GM12878 (cell line): ENCODE results near the gene VAX1. TPM values are rescaled to one million over a fixed set of nuclear protein-coding genes. Genes with fewer than 3 reads are reported as not detected.

ENCODE experiments used
- ATAC-seq: fragments of 200-7000 bp; cut with Tn5 transposase; 3 replicates; pipeline ENCODE4 v1.9.1; 2020; ENCODE audit warnings: mild to moderate bottlenecking, moderate library complexity
- BruUV-seq: library from RNA; stranded (reverse); fragments of 400-500 nt; replicated peaks from 2 replicates; lab custom pipeline; 2021; lab: Mats Ljungman, UMichigan
- CTCF ChIA-PET: fragments of 300-600 bp; sonication (Branson Sonifier 250); formaldehyde crosslinking; extraction: SDS; loops from one replicate; lab custom pipeline; 2021; ENCODE audit warnings: inconsistent platforms; lab: Yijun Ruan, JAX
- POLR2A ChIA-PET: fragments of 350-600 bp; formaldehyde crosslinking; extraction: SDS; loops from one replicate; lab custom pipeline; 2021; ENCODE audit warnings: inconsistent platforms; lab: Charles Lee
- RAD21 ChIA-PET: fragments of 300-600 bp; sonication (Branson Sonifier 250); formaldehyde crosslinking; loops from one replicate; lab custom pipeline; 2023; ENCODE audit warnings: antibody characterized with exemption; ENCODE audit not compliant: unreplicated experiment; lab: Charles Lee
- SMC1A ChIA-PET: fragments of 300-600 bp; sonication (Branson Sonifier 250); formaldehyde crosslinking; loops from one replicate; lab custom pipeline; 2023; ENCODE audit not compliant: unreplicated experiment, uncharacterized antibody; lab: Charles Lee
- DNase-seq: peaks from one replicate; pipeline ENCODE4 v3.0.0-alpha.2; 2011; ENCODE audit warnings: low read depth, low spot score
- FAIRE-seq: peaks from 3 replicates; lab custom pipeline; 2011; peaks lifted over from hg19 to GRCh38; lab: Jason Lieb, UNC
- H2AFZ ChIP-seq: 2 replicates; pipeline ENCODE4 v1.6.0; 2011; ENCODE audit warnings: low read depth, low read length, control low read depth; ENCODE audit not compliant: control insufficient read depth
- H3K27ac ChIP-seq: 2 replicates; pipeline ENCODE4 v1.5.1; 2011; ENCODE audit warnings: control low read depth; ENCODE audit not compliant: control insufficient read depth, insufficient read depth
- H3K27me3 ChIP-seq, 2 experiments: replicated peaks in 1 of 2; 2 replicates each; pipeline versions ENCODE4 v1.6.0 to v1.6.1; 2011; ENCODE audit warnings: low read length in 1 of 2; ENCODE audit not compliant: control insufficient read depth in 2 of 2, insufficient read depth in 2 of 2
- H3K36me3 ChIP-seq, 2 experiments: 2 replicates each; pipeline ENCODE4 v1.5.1; 2011; ENCODE audit warnings: low read length in 1 of 2; ENCODE audit not compliant: control insufficient read depth in 2 of 2, insufficient read depth in 2 of 2
- H3K4me1 ChIP-seq: 2 replicates; pipeline ENCODE4 v1.6.1; 2011; ENCODE audit warnings: mild to moderate bottlenecking, low read length, moderate library complexity, mixed read lengths; ENCODE audit not compliant: control insufficient read depth, insufficient read depth
- H3K4me2 ChIP-seq: 2 replicates; pipeline ENCODE4 v1.6.0; 2011; ENCODE audit warnings: control low read depth; ENCODE audit not compliant: control insufficient read depth, insufficient read depth
- H3K4me3 ChIP-seq: fragments of 200-600 bp; sonication (generic); 2 replicates; pipeline ENCODE4 v1.5.1; 2016
- H3K79me2 ChIP-seq: 2 replicates; pipeline ENCODE4 v1.6.0; 2011; ENCODE audit warnings: low read length; ENCODE audit not compliant: control insufficient read depth, insufficient read depth
- H3K9ac ChIP-seq: 2 replicates; pipeline ENCODE4 v1.8.0; 2011; ENCODE audit warnings: low read length, control low read depth, mixed read lengths; ENCODE audit not compliant: control insufficient read depth, insufficient read depth
- H3K9me3 ChIP-seq: replicated peaks from 3 replicates; pipeline ENCODE4 v1.5.1; 2011; ENCODE audit warnings: mild to moderate bottlenecking, low read length; ENCODE audit not compliant: control insufficient read depth, insufficient read depth
- H4K20me1 ChIP-seq: 2 replicates; pipeline ENCODE4 v1.6.0; 2011; ENCODE audit not compliant: control insufficient read depth, insufficient read depth
- E2F4 ChIP-seq: IDR thresholded peaks from 2 replicates; pipeline ENCODE4 v1.6.1; 2012; ENCODE audit warnings: low read depth, low read length, improper control_type of control experiment
- GABPA ChIP-seq: IDR thresholded peaks from 2 replicates; pipeline ENCODE4 v1.6.1; 2014; ENCODE audit warnings: antibody characterized with exemption, low read depth, mild to moderate bottlenecking, inconsistent platforms
- HDGF ChIP-seq: fragments of 450-650 bp; IDR thresholded peaks from 2 replicates; pipeline ENCODE4 v1.6.1; 2016; ENCODE audit warnings: antibody characterized with exemption
- IKZF2 ChIP-seq, 2 experiments: fragments of 450-650 bp; IDR thresholded peaks; 2 replicates each; pipeline ENCODE4 v1.6.1; 2017; ENCODE audit warnings: mild to moderate bottlenecking in 2 of 2, moderate library complexity in 2 of 2
- LARP7 ChIP-seq: fragments of 450-650 bp; IDR thresholded peaks from 2 replicates; pipeline ENCODE4 v1.6.1; 2017; ENCODE audit warnings: mild to moderate bottlenecking
- MLLT1 ChIP-seq: fragments of 450-650 bp; IDR thresholded peaks from 2 replicates; pipeline ENCODE4 v1.6.1; 2016; ENCODE audit warnings: mild to moderate bottlenecking
- NR2F1 ChIP-seq: fragments of 450-650 bp; conservative IDR thresholded peaks from 2 replicates; pipeline ENCODE4 v1.6.1; 2017; ENCODE audit warnings: mild to moderate bottlenecking
- POLR2AphosphoS2 ChIP-seq: IDR thresholded peaks from 2 replicates; pipeline ENCODE4 v1.6.1; 2011; ENCODE audit warnings: low read depth, mild to moderate bottlenecking, low read length, improper control_type of control experiment, moderate library complexity
- RB1 ChIP-seq: fragments of 450-650 bp; formaldehyde crosslinking; IDR thresholded peaks from 2 replicates; pipeline ENCODE4 v1.6.1; 2017; ENCODE audit warnings: mild to moderate bottlenecking, borderline replicate concordance
- RUNX3 ChIP-seq: IDR thresholded peaks from 2 replicates; pipeline ENCODE4 v1.6.1; 2012; ENCODE audit warnings: low read length, inconsistent platforms
- SIN3A ChIP-seq: IDR thresholded peaks from 2 replicates; pipeline ENCODE4 v1.6.1; 2012; ENCODE audit warnings: low read depth, low read length, improper control_type of control experiment
- SMAD1 ChIP-seq: fragments of 450-650 bp; IDR thresholded peaks from 2 replicates; pipeline ENCODE4 v1.6.1; 2018; ENCODE audit warnings: mild to moderate bottlenecking, low read depth; ENCODE audit not compliant: partially characterized antibody
- SMC3 ChIP-seq: IDR thresholded peaks from 2 replicates; pipeline ENCODE4 v1.6.1; 2011; ENCODE audit warnings: low read length, improper control_type of control experiment, borderline replicate concordance
- SUZ12 ChIP-seq: fragments of 200-600 bp; sonication (generic); IDR thresholded peaks from one replicate; pipeline ENCODE4 v1.6.1; 2018; ENCODE audit warnings: antibody characterized with exemption, mild to moderate bottlenecking; ENCODE audit not compliant: unreplicated experiment
- YY1 ChIP-seq: IDR thresholded peaks from 2 replicates; pipeline ENCODE4 v1.6.1; 2011; ENCODE audit warnings: low read depth, mild to moderate bottlenecking, low read length
- ZBED1 ChIP-seq: IDR thresholded peaks from 2 replicates; pipeline ENCODE4 v1.6.1; 2016; ENCODE audit warnings: borderline replicate concordance
- ZZZ3 ChIP-seq: IDR thresholded peaks from 2 replicates; pipeline ENCODE4 v1.6.1; 2011; ENCODE audit warnings: low read depth; ENCODE audit not compliant: control insufficient read depth, insufficient read length
- WGBS: methylation state at CpG from one replicate; pipeline ENCODE4 v1.1.6; 2016; ENCODE audit warnings: low lambda C conversion rate; ENCODE audit not compliant: insufficient replicate concordance, insufficient coverage; ENCODE audit errors: missing lambda C conversion rate; 5-methylcytosine and 5-hydroxymethylcytosine counted together
- in situ Hi-C: fragments of 300-500 bp; cut with MboI; formaldehyde crosslinking; loops from 9 replicates; pipeline ENCODE4 v1.14.3; 2018; ENCODE audit warnings: mixed read lengths
- intact Hi-C: fragments of 100-400 bp; cut with micrococcal nuclease; formaldehyde crosslinking; loops from one replicate; pipeline ENCODE4 v1.14.2; 2022; ENCODE audit not compliant: unreplicated experiment
- polyA plus RNA-seq, 11 experiments: library from polyadenylated mRNA; depleted of rRNA in 4 of 11; unstranded in 6 of 11; stranded (reverse) in 5 of 11; fragments of >200 nt; fragmentation: Nextera tagmentation in 4 of 11; fragmentation: Illumina TruSeq in 1 of 11; extraction: Ambion mirVana in 4 of 11; extraction: Trizol in 1 of 11; gene quantifications; 1 replicate in 1 of 11; 2 replicates in 10 of 11; pipeline versions ENCODE4 v1.2.1 to v1.2.3, GENCODE V29; 2011 to 2016; ENCODE audit warnings: inconsistent platforms in 2 of 11, missing spikeins in 2 of 11, low read depth in 1 of 11
- total RNA-seq, 4 experiments: library from RNA; depleted of rRNA in 3 of 4; stranded (reverse); fragments of >200 nt in 3 of 4; fragmentation: Illumina TruSeq in 1 of 4; extraction: Trizol in 1 of 4; gene quantifications; 2 replicates each; pipeline versions ENCODE4 v1.2.1 to v1.2.3, GENCODE V29; 2013 to 2021

Gene VAX1
- total and polyA plus RNA-seq, 10 of the 15 experiments (the other 5 are each of a cell fraction or from before 2014, with no cell fraction given): not detected

- no peak for TF ChIP-seq NR2F1
- no peak for TF ChIP-seq RUNX3
- no peak for TF ChIP-seq ZBED1
- no peak for TF ChIP-seq RB1
- TF ChIP-seq YY1: no peak
Observed at GRCh38 chr10:117135026-117135372, 3.1 kb downstream of the VAX1 start (continued).

GRCh38 chr10:117134306-117135025 is 3.6 kb downstream of the VAX1 start:
- H3K27me3 ChIP-seq: peaks cover 14 to 22% of the 10 kb centered on the region in 2 experiments
- no peak overlapping the region for H3K9ac ChIP-seq
- H3K36me3 ChIP-seq: no peaks in the 10 kb centered on the region
- intact Hi-C loops (no loop called here), in situ Hi-C loops (no loop called here)
- H3K27ac ChIP-seq: no peak overlapping the region
- ChIA-PET POLR2A (no interaction called here), RAD21 (no interaction called here), SMC1A (no interaction called here), CTCF (no interaction called here)
- FAIRE-seq (no peak), DNase-seq (no peak), ATAC-seq (no peak)
- TF ChIP-seq SMAD1 (no peak), SUZ12 (peak; percentile 45)
- H3K9me3 ChIP-seq: peaks cover 1% of the 10 kb centered on the region; the same call in 2 of the 3 replicates
- H3K4me3 ChIP-seq: no peak overlapping the region
- H3K4me1 ChIP-seq: no peaks in the 10 kb centered on the region
- no peaks in the 10 kb centered on the region for H3K79me2 ChIP-seq
- H3K4me2 ChIP-seq: no peak overlapping the region
- WGBS: 47% methylated on average over 39 of the region's 72 CpGs
- no peaks in the 10 kb centered on the region for H4K20me1 ChIP-seq
- no TSS peak for BruUV-seq
- H2AFZ ChIP-seq: no peak overlapping the region

- H2AFZ ChIP-seq: no peak overlapping the region
- POLR2A ChIA-PET: no interaction called here
- H4K20me1 ChIP-seq: no peaks in the 10 kb centered on the region
- SMC1A ChIA-PET: no interaction called here
- H3K9ac ChIP-seq: no peak overlapping the region
- no peaks in the 10 kb centered on the region for H3K4me1 ChIP-seq
- no peak overlapping the region for H3K4me2 ChIP-seq
- in situ Hi-C loops (no loop called here), intact Hi-C loops (no loop called here)
- WGBS: 34% methylated on average over 17 of the region's 28 CpGs
- H3K79me2 ChIP-seq: no peaks in the 10 kb centered on the region
- FAIRE-seq (no peak), DNase-seq (no peak), ATAC-seq (no peak)
- no TSS peak for BruUV-seq
- H3K27ac ChIP-seq: no peak overlapping the region
- H3K4me3 ChIP-seq: no peak overlapping the region
- peaks cover 1% of the 10 kb centered on the region; the same call in 2 of the 3 replicates for H3K9me3 ChIP-seq
- H3K27me3 ChIP-seq: peaks cover 14 to 23% of the 10 kb centered on the region in 2 experiments
- CTCF ChIA-PET: no interaction called here
- RAD21 ChIA-PET: no interaction called here
- no peaks in the 10 kb centered on the region for H3K36me3 ChIP-seq
- TF ChIP-seq SIN3A: no peak
- TF ChIP-seq E2F4: no peak
- TF ChIP-seq GABPA: no peak
- TF ChIP-seq MLLT1: no peak
- no peak for TF ChIP-seq IKZF2 (IDR thresholded peaks at IDR 0.05)
- TF ChIP-seq SMC3: no peak
- no peak for TF ChIP-seq LARP7
- TF ChIP-seq ZZZ3: no peak
- TF ChIP-seq HDGF: no peak
- TF ChIP-seq POLR2AphosphoS2: no peak
Observed at GRCh38 chr10:117134056-117134305, 4.1 kb downstream of the VAX1 start.
